HCT116 (cell line): ENCODE data around the gene SLC35F3. TPM values are rescaled to one million over a fixed set of nuclear protein-coding genes. Genes with fewer than 3 reads are reported as not detected.
A peak's percentile ranks its signal among the peaks of the same experiment; 100 is the strongest.

Source experiments
- ATAC-seq: fragments of 200-7000 bp; cut with Tn5 transposase; 2 replicates; pipeline ENCODE4 v1.9.1; 2020; ENCODE audit warnings: mild to moderate bottlenecking, moderate library complexity
- BruUV-seq: library from RNA; stranded (reverse); fragments of 400-500 nt; replicated peaks from 2 replicates; lab custom pipeline; 2021; lab: Mats Ljungman, UMichigan
- CTCF ChIA-PET: fragments of 300-600 bp; sonication (Branson Sonifier 250); formaldehyde crosslinking; loops from one replicate; lab custom pipeline; 2021; ENCODE audit warnings: antibody characterized with exemption; lab: Charles Lee
- POLR2A ChIA-PET: fragments of 300-600, 350-600 bp; sonication (Branson Sonifier 250); formaldehyde crosslinking; loops from one replicate; lab custom pipeline; 2021; ENCODE audit warnings: antibody characterized with exemption; lab: Charles Lee
- RAD21 ChIA-PET, 2 experiments: fragments of 300-600 bp; sonication (Branson Sonifier 250); formaldehyde crosslinking; loops; one replicate each; lab custom pipeline; 2023; ENCODE audit warnings: low total read pairs in 2 of 2; ENCODE audit not compliant: uncharacterized antibody in 2 of 2, unreplicated experiment in 2 of 2, low non-redundant PET in 1 of 2; lab: Charles Lee
- DNase-seq: peaks from one replicate; pipeline ENCODE4 v3.0.0-alpha.2; 2010; ENCODE audit warnings: low read depth, low spot score
- H2AFZ ChIP-seq: fragments of 200-600 bp; shearing (Covaris generic), sonication (generic); 2 replicates; pipeline ENCODE4 v1.6.1; 2017; ENCODE audit warnings: low read depth, mixed run types, mixed read lengths, antibody characterized with exemption, low read length; ENCODE audit not compliant: poor library complexity, severe bottlenecking
- H3K27ac ChIP-seq: 2 replicates; pipeline ENCODE4 v1.5.1; 2012; ENCODE audit warnings: low read depth, low read length
- H3K27me3 ChIP-seq: fragments of 200-600 bp; sonication (generic); 2 replicates; pipeline ENCODE4 v1.6.1; 2016; ENCODE audit warnings: mixed run types, low read length, mixed read lengths; ENCODE audit not compliant: insufficient read depth
- H3K36me3 ChIP-seq, 2 experiments: fragments of 200-500 bp in 1 of 2; fragments of 200-600 bp in 1 of 2; sonication (Bioruptor generic) in 1 of 2; sonication (generic) in 1 of 2; 2 replicates each; pipeline versions ENCODE4 v1.5.1 to v1.6.1; 2014 to 2016; ENCODE audit warnings: low read length in 2 of 2, inconsistent platforms in 1 of 2, mixed read lengths in 1 of 2, mixed run types in 1 of 2; ENCODE audit not compliant: insufficient read depth in 2 of 2, control insufficient read depth in 1 of 2
- H3K4me1 ChIP-seq, 2 experiments: fragments of 200-600 bp in 1 of 2; sonication (generic) in 1 of 2; 2 replicates each; pipeline versions ENCODE4 v1.5.1 to v1.6.1; 2012 to 2017; ENCODE audit warnings: low read length in 2 of 2, inconsistent platforms in 1 of 2, mild to moderate bottlenecking in 1 of 2, mixed read lengths in 1 of 2, mixed run types in 1 of 2, moderate library complexity in 1 of 2; ENCODE audit not compliant: insufficient read depth in 2 of 2, control insufficient read depth in 1 of 2
- H3K4me2 ChIP-seq: fragments of 200-600 bp; sonication (generic); 2 replicates; pipeline ENCODE4 v1.6.1; 2017; ENCODE audit warnings: mixed run types, low read length, mixed read lengths
- H3K4me3 ChIP-seq, 2 experiments: fragments of 200-600 bp in 1 of 2; sonication (generic) in 1 of 2; replicated peaks in 1 of 2; 2 replicates each; pipeline ENCODE4 v1.5.1; 2011 to 2016; ENCODE audit warnings: low read length in 2 of 2, control low read depth in 1 of 2, low read depth in 1 of 2, mild to moderate bottlenecking in 1 of 2, mixed read lengths in 1 of 2, mixed run types in 1 of 2
- H3K79me2 ChIP-seq: fragments of 200-600 bp; sonication (generic); 2 replicates; pipeline ENCODE4 v1.6.1; 2017; ENCODE audit warnings: mild to moderate bottlenecking, mixed run types, low read length, moderate library complexity, mixed read lengths; ENCODE audit not compliant: insufficient read depth
- H3K9ac ChIP-seq: fragments of 200-600 bp; sonication (generic); 2 replicates; pipeline ENCODE4 v1.6.1; 2016; ENCODE audit warnings: low read length, mixed read lengths
- H3K9me2 ChIP-seq: fragments of 200-600 bp; sonication (generic), shearing (Covaris generic); 2 replicates; pipeline ENCODE4 v1.6.1; 2017; ENCODE audit warnings: mixed run types, mild to moderate bottlenecking, moderate library complexity; ENCODE audit not compliant: insufficient read depth
- H3K9me3 ChIP-seq, 2 experiments: fragments of 200-500 bp in 1 of 2; fragments of 200-600 bp in 1 of 2; sonication (Bioruptor generic) in 1 of 2; sonication (generic) in 1 of 2; 2 replicates each; pipeline ENCODE4 v1.6.1; 2014 to 2017; ENCODE audit warnings: low read length in 2 of 2, mixed read lengths in 2 of 2, inconsistent platforms in 1 of 2, low read depth in 1 of 2, mild to moderate bottlenecking in 1 of 2, mixed run types in 1 of 2, moderate library complexity in 1 of 2; ENCODE audit not compliant: control insufficient read depth in 1 of 2, insufficient read depth in 1 of 2
- H4K20me1 ChIP-seq: fragments of 200-600 bp; sonication (generic), shearing (Covaris generic); 2 replicates; pipeline ENCODE4 v1.6.1; 2017; ENCODE audit warnings: mixed run types, mild to moderate bottlenecking, moderate library complexity; ENCODE audit not compliant: insufficient read depth
- EGR1 ChIP-seq: IDR thresholded peaks from 2 replicates; pipeline ENCODE4 v1.6.1; 2012; ENCODE audit warnings: low read depth
- JUND ChIP-seq: IDR thresholded peaks from 2 replicates; pipeline ENCODE4 v1.6.1; 2012
- RAD21 ChIP-seq: IDR thresholded peaks from 2 replicates; pipeline ENCODE4 v1.6.1; 2012; ENCODE audit warnings: low read depth, mild to moderate bottlenecking
- SIN3A ChIP-seq: IDR thresholded peaks from 2 replicates; pipeline ENCODE4 v1.6.1; 2012; ENCODE audit warnings: low read depth
- YY1 ChIP-seq: IDR thresholded peaks from 2 replicates; pipeline ENCODE4 v1.6.1; 2011; ENCODE audit warnings: low read length, low read depth, moderate library complexity, mild to moderate bottlenecking; ENCODE audit not compliant: insufficient replicate concordance; ENCODE audit errors: extremely low read depth
- intact Hi-C: fragments of 100-400 bp; cut with micrococcal nuclease; formaldehyde crosslinking; loops from 2 replicates; pipeline ENCODE4 v1.10.0; 2022
- total RNA-seq: library from RNA; stranded (reverse); gene quantifications from one replicate; pipeline ENCODE4 v1.2.1, GENCODE V29; 2021; ENCODE audit not compliant: unreplicated experiment
- TF ChIP-seq, protein P1 (sequence below): IDR thresholded peaks from 2 replicates; pipeline ENCODE4 v1.6.1; 2011; ENCODE audit warnings: mild to moderate bottlenecking, low read length, moderate library complexity; ENCODE audit not compliant: insufficient replicate concordance; ENCODE audit errors: extremely low read depth
- TF ChIP-seq, protein P2 (sequence below), 3 experiments: fragments of 200-600 bp in 1 of 3; sonication (generic) in 1 of 3; IDR thresholded peaks in 2 of 3; conservative IDR thresholded peaks in 1 of 3; 2 replicates each; pipeline ENCODE4 v1.5.1; 2012 to 2017; ENCODE audit warnings: low read depth in 2 of 3, low read length in 2 of 3, antibody characterized with exemption in 1 of 3, borderline replicate concordance in 1 of 3, control low read depth in 1 of 3, mild to moderate bottlenecking in 1 of 3, mixed read lengths in 1 of 3, mixed run types in 1 of 3, moderate library complexity in 1 of 3; ENCODE audit not compliant: insufficient read depth in 1 of 3
- TF ChIP-seq, protein P3 (sequence below): IDR thresholded peaks from 2 replicates; pipeline ENCODE4 v1.6.1; 2012; ENCODE audit warnings: low read depth
- TF ChIP-seq, protein P4 (sequence below): IDR thresholded peaks from 2 replicates; pipeline ENCODE4 v1.6.1; 2012

The SLC35F3 gene
- total RNA-seq, 1 experiment from 2014 or later = 6.4 TPM

DNA sequence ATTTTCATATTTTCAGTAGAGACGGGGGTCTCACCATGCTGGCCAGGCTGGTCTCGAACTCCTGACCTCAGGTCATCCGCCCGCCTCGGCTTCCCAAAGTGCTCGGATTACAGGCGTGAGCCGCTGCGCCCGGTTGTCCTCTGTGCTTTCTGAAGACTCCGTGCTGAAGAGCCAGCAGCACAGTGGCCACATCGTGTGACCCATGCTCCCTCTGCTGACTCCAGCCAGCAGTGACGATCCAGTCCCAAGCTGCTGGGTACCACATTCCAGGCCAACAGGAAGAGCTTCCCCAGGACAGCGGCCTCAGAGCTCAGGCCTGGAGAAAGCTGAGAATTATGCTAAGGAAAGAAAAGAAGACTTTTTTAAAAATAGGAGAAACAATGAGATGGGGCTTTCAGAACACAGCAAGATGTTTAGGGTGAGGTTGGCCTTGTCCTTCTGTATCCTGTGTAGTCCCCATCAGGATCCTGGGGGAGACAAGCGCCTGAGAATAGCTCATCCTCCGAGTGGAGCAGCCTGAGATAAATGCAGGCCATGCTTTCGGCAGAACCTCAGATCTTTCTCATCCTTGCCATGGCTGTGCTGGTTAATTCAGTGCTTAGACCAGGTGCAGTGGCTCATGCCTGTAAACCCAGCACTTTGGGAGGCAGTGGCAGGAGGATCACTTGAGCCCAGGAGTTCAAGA, 207.1 kb downstream of the SLC35F3 start:
- no peak for DNase-seq
- Histone ChIP-seq H3K27ac (no peak overlapping the region), H3K36me3 (no peaks in the 10 kb centered on the region), H3K9ac (no peak overlapping the region), H3K9me3 (no peaks in the 10 kb centered on the region), H3K9me2 (no peaks in the 10 kb centered on the region), H3K27me3 (no peaks in the 10 kb centered on the region), H3K4me2 (no peak overlapping the region), H4K20me1 (no peaks in the 10 kb centered on the region), H2AFZ (no peak overlapping the region), H3K79me2 (peaks cover 7% of the 10 kb centered on the region; the same call in 1 of the 2 replicates), H3K4me1 (0 out of 4 replicates have a peak, but pooled peaks cover 0 to 4% of the 10 kb centered on the region in 2 experiments), H3K4me3 (no peak overlapping the region)
- intact Hi-C loops = loop anchor here (1.0 to 10.0 kb wide), 8 partner anchors 373 to 1671 kb away; no protein-coding TSS in a partner anchor
- ATAC-seq = peak; percentile 90
- ChIA-PET CTCF (interaction anchor here (1.0 to 5.6 kb wide), 8 partner anchors 177 to 746 kb away, joined by 3 to 32 read pairs (median 4); no protein-coding TSS in a partner anchor), POLR2A (no interaction called here), RAD21 (interaction anchor here in 1 of 2 experiments (0.6 kb wide), 1 partner anchor 716 kb away, joined by 3 read pairs; no protein-coding TSS in a partner anchor)
- peak; percentile 79 for TF ChIP-seq RAD21
- TF ChIP-seq, protein P1, sequence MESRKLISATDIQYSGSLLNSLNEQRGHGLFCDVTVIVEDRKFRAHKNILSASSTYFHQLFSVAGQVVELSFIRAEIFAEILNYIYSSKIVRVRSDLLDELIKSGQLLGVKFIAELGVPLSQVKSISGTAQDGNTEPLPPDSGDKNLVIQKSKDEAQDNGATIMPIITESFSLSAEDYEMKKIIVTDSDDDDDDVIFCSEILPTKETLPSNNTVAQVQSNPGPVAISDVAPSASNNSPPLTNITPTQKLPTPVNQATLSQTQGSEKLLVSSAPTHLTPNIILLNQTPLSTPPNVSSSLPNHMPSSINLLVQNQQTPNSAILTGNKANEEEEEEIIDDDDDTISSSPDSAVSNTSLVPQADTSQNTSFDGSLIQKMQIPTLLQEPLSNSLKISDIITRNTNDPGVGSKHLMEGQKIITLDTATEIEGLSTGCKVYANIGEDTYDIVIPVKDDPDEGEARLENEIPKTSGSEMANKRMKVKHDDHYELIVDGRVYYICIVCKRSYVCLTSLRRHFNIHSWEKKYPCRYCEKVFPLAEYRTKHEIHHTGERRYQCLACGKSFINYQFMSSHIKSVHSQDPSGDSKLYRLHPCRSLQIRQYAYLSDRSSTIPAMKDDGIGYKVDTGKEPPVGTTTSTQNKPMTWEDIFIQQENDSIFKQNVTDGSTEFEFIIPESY = no peak
- TF ChIP-seq SIN3A = no peak
- TF ChIP-seq, protein P2, sequence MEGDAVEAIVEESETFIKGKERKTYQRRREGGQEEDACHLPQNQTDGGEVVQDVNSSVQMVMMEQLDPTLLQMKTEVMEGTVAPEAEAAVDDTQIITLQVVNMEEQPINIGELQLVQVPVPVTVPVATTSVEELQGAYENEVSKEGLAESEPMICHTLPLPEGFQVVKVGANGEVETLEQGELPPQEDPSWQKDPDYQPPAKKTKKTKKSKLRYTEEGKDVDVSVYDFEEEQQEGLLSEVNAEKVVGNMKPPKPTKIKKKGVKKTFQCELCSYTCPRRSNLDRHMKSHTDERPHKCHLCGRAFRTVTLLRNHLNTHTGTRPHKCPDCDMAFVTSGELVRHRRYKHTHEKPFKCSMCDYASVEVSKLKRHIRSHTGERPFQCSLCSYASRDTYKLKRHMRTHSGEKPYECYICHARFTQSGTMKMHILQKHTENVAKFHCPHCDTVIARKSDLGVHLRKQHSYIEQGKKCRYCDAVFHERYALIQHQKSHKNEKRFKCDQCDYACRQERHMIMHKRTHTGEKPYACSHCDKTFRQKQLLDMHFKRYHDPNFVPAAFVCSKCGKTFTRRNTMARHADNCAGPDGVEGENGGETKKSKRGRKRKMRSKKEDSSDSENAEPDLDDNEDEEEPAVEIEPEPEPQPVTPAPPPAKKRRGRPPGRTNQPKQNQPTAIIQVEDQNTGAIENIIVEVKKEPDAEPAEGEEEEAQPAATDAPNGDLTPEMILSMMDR (IDR thresholded peaks at IDR 0.05 in 2 of 3, conservative IDR thresholded peaks at IDR 0.05 in 1 of 3; ENCODE audit: borderline replicate concordance in 1 of 3, insufficient read depth in 1 of 3, low read depth in 2 of 3, low read length in 2 of 3) = peak; percentile 37 to 49 (median 46); a peak in 5 of 6 replicates
- no peak for TF ChIP-seq JUND
- TF ChIP-seq EGR1 = no peak
- TF ChIP-seq, protein P3, sequence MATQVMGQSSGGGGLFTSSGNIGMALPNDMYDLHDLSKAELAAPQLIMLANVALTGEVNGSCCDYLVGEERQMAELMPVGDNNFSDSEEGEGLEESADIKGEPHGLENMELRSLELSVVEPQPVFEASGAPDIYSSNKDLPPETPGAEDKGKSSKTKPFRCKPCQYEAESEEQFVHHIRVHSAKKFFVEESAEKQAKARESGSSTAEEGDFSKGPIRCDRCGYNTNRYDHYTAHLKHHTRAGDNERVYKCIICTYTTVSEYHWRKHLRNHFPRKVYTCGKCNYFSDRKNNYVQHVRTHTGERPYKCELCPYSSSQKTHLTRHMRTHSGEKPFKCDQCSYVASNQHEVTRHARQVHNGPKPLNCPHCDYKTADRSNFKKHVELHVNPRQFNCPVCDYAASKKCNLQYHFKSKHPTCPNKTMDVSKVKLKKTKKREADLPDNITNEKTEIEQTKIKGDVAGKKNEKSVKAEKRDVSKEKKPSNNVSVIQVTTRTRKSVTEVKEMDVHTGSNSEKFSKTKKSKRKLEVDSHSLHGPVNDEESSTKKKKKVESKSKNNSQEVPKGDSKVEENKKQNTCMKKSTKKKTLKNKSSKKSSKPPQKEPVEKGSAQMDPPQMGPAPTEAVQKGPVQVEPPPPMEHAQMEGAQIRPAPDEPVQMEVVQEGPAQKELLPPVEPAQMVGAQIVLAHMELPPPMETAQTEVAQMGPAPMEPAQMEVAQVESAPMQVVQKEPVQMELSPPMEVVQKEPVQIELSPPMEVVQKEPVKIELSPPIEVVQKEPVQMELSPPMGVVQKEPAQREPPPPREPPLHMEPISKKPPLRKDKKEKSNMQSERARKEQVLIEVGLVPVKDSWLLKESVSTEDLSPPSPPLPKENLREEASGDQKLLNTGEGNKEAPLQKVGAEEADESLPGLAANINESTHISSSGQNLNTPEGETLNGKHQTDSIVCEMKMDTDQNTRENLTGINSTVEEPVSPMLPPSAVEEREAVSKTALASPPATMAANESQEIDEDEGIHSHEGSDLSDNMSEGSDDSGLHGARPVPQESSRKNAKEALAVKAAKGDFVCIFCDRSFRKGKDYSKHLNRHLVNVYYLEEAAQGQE = no peak
- TF ChIP-seq, protein P4, sequence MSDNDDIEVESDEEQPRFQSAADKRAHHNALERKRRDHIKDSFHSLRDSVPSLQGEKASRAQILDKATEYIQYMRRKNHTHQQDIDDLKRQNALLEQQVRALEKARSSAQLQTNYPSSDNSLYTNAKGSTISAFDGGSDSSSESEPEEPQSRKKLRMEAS = no peak
- TF ChIP-seq YY1 = no peak
- no TSS peak for BruUV-seq
